Common myeloid progenitor, CD34-positive (primary cell): ENCODE data around the gene TTC28.

Experiments used
- CTCF ChIA-PET: fragments of 350-600 bp; sonication (Branson Sonifier 250); formaldehyde crosslinking; loops from one replicate; lab custom pipeline; 2021; ENCODE audit warnings: antibody characterized with exemption; lab: Charles Lee
- POLR2A ChIA-PET: fragments of 350-600 bp; sonication (Branson Sonifier 250); formaldehyde crosslinking; loops from one replicate; lab custom pipeline; 2021; ENCODE audit warnings: antibody characterized with exemption; lab: Charles Lee
- DNase-seq, 3 donors: peaks; one replicate each; pipeline versions ENCODE4 v3.0.0 to v3.0.0-alpha.2; 2013
- H3K27ac ChIP-seq, 2 experiments: 1 replicate in 1 of 2; 2 replicates in 1 of 2; pipeline ENCODE4 v1.7.0; 2013; ENCODE audit warnings: inconsistent platforms in 2 of 2, low read length in 2 of 2, mild to moderate bottlenecking in 2 of 2, low read depth in 1 of 2, moderate library complexity in 1 of 2; ENCODE audit not compliant: severe bottlenecking in 2 of 2, insufficient read depth in 1 of 2, poor library complexity in 1 of 2
- H3K27me3 ChIP-seq, 5 experiments: replicated peaks in 2 of 5; 1 replicate in 3 of 5; 2 replicates in 2 of 5; pipeline versions ENCODE4 v1.6.1 to v1.7.0; 2013; ENCODE audit warnings: low read length in 4 of 5, mild to moderate bottlenecking in 2 of 5, moderate library complexity in 2 of 5, inconsistent platforms in 1 of 5; ENCODE audit not compliant: insufficient read depth in 5 of 5, control insufficient read depth in 4 of 5
- H3K36me3 ChIP-seq, 4 experiments: 1 replicate in 2 of 4; 2 replicates in 2 of 4; pipeline versions ENCODE4 v1.6.1 to v1.7.0; 2013; ENCODE audit warnings: low read length in 3 of 4, control low read depth in 1 of 4, mild to moderate bottlenecking in 1 of 4; ENCODE audit not compliant: control insufficient read depth in 4 of 4, insufficient read depth in 4 of 4
- H3K4me1 ChIP-seq, 4 experiments: 1 replicate in 3 of 4; 2 replicates in 1 of 4; pipeline versions ENCODE4 v1.6.1 to v1.7.1; 2013; ENCODE audit warnings: low read length in 3 of 4, mild to moderate bottlenecking in 3 of 4, control low read depth in 1 of 4, inconsistent platforms in 1 of 4, moderate library complexity in 1 of 4; ENCODE audit not compliant: control insufficient read depth in 4 of 4, insufficient read depth in 4 of 4; ENCODE audit errors: control extremely low read depth in 1 of 4
- H3K4me3 ChIP-seq, 7 experiments: 1 replicate in 4 of 7; 2 replicates in 3 of 7; pipeline versions ENCODE4 v1.5.1 to v1.7.0; 2013; ENCODE audit warnings: mild to moderate bottlenecking in 7 of 7, low read length in 6 of 7, moderate library complexity in 6 of 7, inconsistent platforms in 2 of 7, low read depth in 2 of 7, control low read depth in 1 of 7; ENCODE audit not compliant: insufficient read depth in 4 of 7, control insufficient read depth in 1 of 7; ENCODE audit errors: extremely low read depth in 1 of 7
- H3K9me3 ChIP-seq, 5 experiments: 1 replicate in 4 of 5; 2 replicates in 1 of 5; pipeline versions ENCODE4 v1.6.1 to v1.7.1; 2013; ENCODE audit warnings: low read length in 4 of 5, mild to moderate bottlenecking in 2 of 5, inconsistent platforms in 1 of 5, low read depth in 1 of 5, moderate library complexity in 1 of 5; ENCODE audit not compliant: control insufficient read depth in 4 of 5, insufficient read depth in 2 of 5; ENCODE audit errors: control extremely low read depth in 1 of 5
- WGBS: methylation state at CpG from one replicate; pipeline ENCODE4 v1.1.5; 2013; ENCODE audit not compliant: insufficient coverage; 5-methylcytosine and 5-hydroxymethylcytosine counted together

TTC28 gene

GRCh38 chr22:28008649-28009048 lies 671.0 kb downstream of the TTC28 start:
- H3K4me1 ChIP-seq, result no peaks in the 10 kb centered on the region
- no peak for DNase-seq
- WGBS, result 100% methylated on average over 2 of the region's 5 CpGs
- no peak overlapping the region for H3K27ac ChIP-seq
- H3K4me3 ChIP-seq, result no peak overlapping the region
- H3K27me3 ChIP-seq, result no peaks in the 10 kb centered on the region
- no peaks in the 10 kb centered on the region for H3K9me3 ChIP-seq
- ChIA-PET POLR2A (no interaction called here), CTCF (interaction anchor here (1.4 to 4.9 kb wide), 4 partner anchors 78 to 135 kb away, joined by 3 to 41 read pairs (median 20); no protein-coding TSS in a partner anchor)
- no peaks in the 10 kb centered on the region for H3K36me3 ChIP-seq

- Histone ChIP-seq H3K36me3 (no peaks in the 10 kb centered on the region), H3K9me3 (no peaks in the 10 kb centered on the region), H3K4me1 (no peaks in the 10 kb centered on the region), H3K4me3 (no peak overlapping the region), H3K27ac (no peak overlapping the region), H3K27me3 (no peaks in the 10 kb centered on the region)
- no peak for DNase-seq
- WGBS, result 87% methylated on average over 3 of the region's 4 CpGs
- POLR2A ChIA-PET, result no interaction called here
- CTCF ChIA-PET, result interaction anchor here (1.4 to 4.9 kb wide), 2 partner anchors 120 to 135 kb away, joined by 3 to 36 read pairs; no protein-coding TSS in a partner anchor
Measured at GRCh38 chr22:28008056-28008455, 671.6 kb downstream of the TTC28 start.

- no peaks in the 10 kb centered on the region for H3K9me3 ChIP-seq
- no peaks in the 10 kb centered on the region for H3K27me3 ChIP-seq
- no peak overlapping the region for H3K27ac ChIP-seq
- no peak for DNase-seq
- CTCF ChIA-PET, result interaction anchor here (4.9 kb wide), 1 partner anchor 119 kb away, joined by 36 read pairs; no protein-coding TSS in a partner anchor
- 100% methylated on average over 6 of the region's 7 CpGs for WGBS
- no peak overlapping the region for H3K4me3 ChIP-seq
- no peaks in the 10 kb centered on the region for H3K36me3 ChIP-seq
- no peaks in the 10 kb centered on the region for H3K4me1 ChIP-seq
- POLR2A ChIA-PET, result no interaction called here
Measured at GRCh38 chr22:28006271-28006670, 673.4 kb downstream of the TTC28 start.

- no peaks in the 10 kb centered on the region for H3K27me3 ChIP-seq
- ChIA-PET POLR2A (no interaction called here), CTCF (interaction anchor here (4.9 kb wide), 1 partner anchor 118 kb away, joined by 36 read pairs; no protein-coding TSS in a partner anchor)
- no peaks in the 10 kb centered on the region for H3K4me1 ChIP-seq
- no peak overlapping the region for H3K4me3 ChIP-seq
- WGBS, result 100% methylated on average over 6 of the region's 6 CpGs
- no peaks in the 10 kb centered on the region for H3K36me3 ChIP-seq
- no peak overlapping the region for H3K27ac ChIP-seq
- H3K9me3 ChIP-seq, result no peaks in the 10 kb centered on the region
- no peak for DNase-seq
Measured at GRCh38 chr22:28005513-28005912, 674.1 kb downstream of the TTC28 start.

- CTCF ChIA-PET, result interaction anchor here (0.9 to 4.9 kb wide), 7 partner anchors 9 to 128 kb away, joined by 3 to 36 read pairs (median 3); no protein-coding TSS in a partner anchor
- no peak for DNase-seq
- POLR2A ChIA-PET, result interaction anchor here (0.6 kb wide), 1 partner anchor 215 kb away, joined by 5 read pairs; no protein-coding TSS in a partner anchor
- H3K27me3 ChIP-seq, result no peaks in the 10 kb centered on the region
- H3K9me3 ChIP-seq, result no peaks in the 10 kb centered on the region
- WGBS, result 97% methylated on average over 6 of the region's 6 CpGs
- no peaks in the 10 kb centered on the region for H3K4me1 ChIP-seq
- H3K4me3 ChIP-seq, result no peak overlapping the region
- no peaks in the 10 kb centered on the region for H3K36me3 ChIP-seq
- no peak overlapping the region for H3K27ac ChIP-seq
Measured at GRCh38 chr22:28004021-28004420, 675.6 kb downstream of the TTC28 start.

GRCh38 chr22:28002863-28003565 lies 676.6 kb downstream of the TTC28 start:
- ChIA-PET POLR2A (interaction anchor here (0.6 kb wide), 1 partner anchor 20 kb away, joined by 3 read pairs; no protein-coding TSS in a partner anchor), CTCF (interaction anchor here (1.0 to 1.8 kb wide), 4 partner anchors 117 to 127 kb away, joined by 3 to 9 read pairs (median 3); no protein-coding TSS in a partner anchor)

GRCh38 chr22:28002181-28002700 lies 677.4 kb downstream of the TTC28 start:
- 96% methylated on average over 12 of the region's 13 CpGs for WGBS
- H3K4me3 ChIP-seq, result no peak overlapping the region
- H3K9me3 ChIP-seq, result no peaks in the 10 kb centered on the region
- H3K36me3 ChIP-seq, result peaks cover 0 to 7% (median 2%) of the 10 kb centered on the region in 4 experiments
- DNase-seq, result no peak
- H3K27me3 ChIP-seq, result no peaks in the 10 kb centered on the region
- no peak overlapping the region for H3K27ac ChIP-seq
- CTCF ChIA-PET, result interaction anchor here (1.0 to 1.8 kb wide), 3 partner anchors 116 to 123 kb away, joined by 3 to 9 read pairs (median 3); no protein-coding TSS in a partner anchor
- no peaks in the 10 kb centered on the region for H3K4me1 ChIP-seq
- POLR2A ChIA-PET, result interaction anchor here (0.6 kb wide), 1 partner anchor 19 kb away, joined by 3 read pairs; no protein-coding TSS in a partner anchor

More at GRCh38 chr22:28002863-28003565, 676.6 kb downstream of the TTC28 start:
- Histone ChIP-seq H3K4me3 (no peak overlapping the region), H3K9me3 (no peaks in the 10 kb centered on the region), H3K27me3 (no peaks in the 10 kb centered on the region), H3K36me3 (peaks cover 0 to 6% (median 1%) of the 10 kb centered on the region in 4 experiments), H3K4me1 (no peaks in the 10 kb centered on the region), H3K27ac (no peak overlapping the region)
- 99% methylated on average over 7 of the region's 8 CpGs for WGBS
- no peak for DNase-seq
